Inferior parietal cortex (tissue), 1 donor: ENCODE results near the gene ZCCHC24.
A peak's percentile ranks its signal among the peaks of the same experiment; 100 is the strongest.
"Not testable (repeated sequence)": the region's sequence is repeated elsewhere in the genome, so short reads cannot be mapped to it uniquely, and the experiment has no call there.

Source experiments
- DNase-seq: peaks from one replicate; pipeline ENCODE4 v3.0.0-alpha.2; 2016; ENCODE audit errors: extremely low spot score

The ZCCHC24 gene

GRCh38 chr10:79472951-79473350 is 27.5 kb upstream of the ZCCHC24 start:
- peak; percentile 32 for DNase-seq

- no peak for DNase-seq
Measured at GRCh38 chr10:79472449-79472848, 27.0 kb upstream of the ZCCHC24 start.

- no peak for DNase-seq
Measured at GRCh38 chr10:79471776-79472175, 26.4 kb upstream of the ZCCHC24 start.

GRCh38 chr10:79470096-79470495 is 24.7 kb upstream of the ZCCHC24 start:
- no peak for DNase-seq

- DNase-seq: no peak
Measured at GRCh38 chr10:79468841-79469585, 23.6 kb upstream of the ZCCHC24 start.

- no peak for DNase-seq
Measured at GRCh38 chr10:79468015-79468560, 22.7 kb upstream of the ZCCHC24 start.

GRCh38 chr10:79465341-79465740 is 19.9 kb upstream of the ZCCHC24 start:
- no peak for DNase-seq

GRCh38 chr10:79463578-79464496 is 18.4 kb upstream of the ZCCHC24 start:
- DNase-seq: no peak

- no peak for DNase-seq
Measured at GRCh38 chr10:79460687-79461086, 15.3 kb upstream of the ZCCHC24 start.

GRCh38 chr10:79459243-79459642 is 13.8 kb upstream of the ZCCHC24 start:
- DNase-seq: no peak

GRCh38 chr10:79458483-79458882 is 13.1 kb upstream of the ZCCHC24 start:
- no peak for DNase-seq

GRCh38 chr10:79457256-79457785 is 11.9 kb upstream of the ZCCHC24 start:
- DNase-seq: no peak

GRCh38 chr10:79454259-79454658 is 8.8 kb upstream of the ZCCHC24 start:
- DNase-seq: no peak

- DNase-seq: no peak
Measured at GRCh38 chr10:79453392-79453791, 8.0 kb upstream of the ZCCHC24 start.

- DNase-seq: no peak
Measured at GRCh38 chr10:79452174-79452611, 6.8 kb upstream of the ZCCHC24 start.

- DNase-seq: no peak
Measured at GRCh38 chr10:79451046-79451699, 5.7 kb upstream of the ZCCHC24 start.

GRCh38 chr10:79449181-79450146 is 4.0 kb upstream of the ZCCHC24 start:
- no peak for DNase-seq

- DNase-seq: no peak
Measured at GRCh38 chr10:79448732-79449049, 3.3 kb upstream of the ZCCHC24 start.

GRCh38 chr10:79447911-79448731 is 2.7 kb upstream of the ZCCHC24 start:
- no peak for DNase-seq

- DNase-seq: not testable (repeated sequence)
Measured at GRCh38 chr10:79447249-79447648, 1.8 kb upstream of the ZCCHC24 start.
